Stimulated activated CD8-positive, alpha-beta memory T cell treated with anti-CD3 and anti-CD28 coated beads, Interleukin-12 subunit alpha, Interleukin-12 subunit beta, amount 100 ng/mL, for 4 hours (primary cell): Measurements from ENCODE around the gene CHD5.

Source experiments
- DNase-seq: peaks from one replicate; pipeline ENCODE4 v3.0.0-alpha.2; 2020; ENCODE audit warnings: low read depth

Gene CHD5

GRCh38 chr1:6152181-6152580 is 27.9 kb downstream of the CHD5 start:
- DNase-seq: no peak

- no peak for DNase-seq
Measured at GRCh38 chr1:6151291-6151822, 28.8 kb downstream of the CHD5 start.

GRCh38 chr1:6150006-6150938 is 29.8 kb downstream of the CHD5 start:
- DNase-seq: no peak

GRCh38 chr1:6149597-6149996 is 30.5 kb downstream of the CHD5 start:
- DNase-seq: no peak

- peak; percentile 45 for DNase-seq
Measured at GRCh38 chr1:6148497-6149241, 31.5 kb downstream of the CHD5 start.

- DNase-seq: no peak
Measured at GRCh38 chr1:6145864-6146410, 34.2 kb downstream of the CHD5 start.

GRCh38 chr1:6145396-6145750 is 34.7 kb downstream of the CHD5 start:
- DNase-seq: no peak

GRCh38 chr1:6144647-6145395 is 35.3 kb downstream of the CHD5 start:
- no peak for DNase-seq

- DNase-seq: no peak
Measured at GRCh38 chr1:6144175-6144574, 35.9 kb downstream of the CHD5 start.

- DNase-seq: no peak
Measured at GRCh38 chr1:6143395-6143794, 36.7 kb downstream of the CHD5 start.

- DNase-seq: no peak
Measured at GRCh38 chr1:6142734-6143133, 37.4 kb downstream of the CHD5 start.

GRCh38 chr1:6142036-6142621 is 38.0 kb downstream of the CHD5 start:
- no peak for DNase-seq

- no peak for DNase-seq
Measured at GRCh38 chr1:6141592-6141991, 38.5 kb downstream of the CHD5 start.

GRCh38 chr1:6140413-6140812 is 39.7 kb downstream of the CHD5 start:
- DNase-seq: no peak

- no peak for DNase-seq
Measured at GRCh38 chr1:6137758-6138157, 42.4 kb downstream of the CHD5 start.

- DNase-seq: no peak
Measured at GRCh38 chr1:6136516-6137220, 43.5 kb downstream of the CHD5 start.

GRCh38 chr1:6134741-6135510 is 45.2 kb downstream of the CHD5 start:
- no peak for DNase-seq

- DNase-seq: no peak
Measured at GRCh38 chr1:6134206-6134605, 45.9 kb downstream of the CHD5 start.

- no peak for DNase-seq
Measured at GRCh38 chr1:6133146-6133895, 46.8 kb downstream of the CHD5 start.
